GM23248 (cell line): Measurements from ENCODE around the gene MNT. TPM values are rescaled to one million over a fixed set of nuclear protein-coding genes. Genes with fewer than 3 reads are reported as not detected.
"Not testable (repeated sequence)": the region's sequence is repeated elsewhere in the genome, so short reads cannot be mapped to it uniquely, and the experiment has no call there.

ENCODE experiments used
- DNase-seq: peaks from one replicate; pipeline ENCODE4 v3.0.0-alpha.2; 2015
- H2AFZ ChIP-seq: fragments of 200-600 bp; sonication (generic); 2 replicates; pipeline ENCODE4 v1.6.1; 2016; ENCODE audit warnings: antibody characterized with exemption
- H3F3A ChIP-seq: fragments of 200-600 bp; sonication (generic); 2 replicates; pipeline ENCODE4 v1.6.1; 2016; ENCODE audit warnings: mild to moderate bottlenecking, antibody characterized with exemption, mixed run types; ENCODE audit not compliant: insufficient read depth
- H3K27ac ChIP-seq: fragments of 200-600 bp; sonication (generic); 2 replicates; pipeline ENCODE4 v1.5.1; 2016; ENCODE audit warnings: mild to moderate bottlenecking
- H3K27me3 ChIP-seq: fragments of 200-600 bp; sonication (generic); replicated peaks from 2 replicates; pipeline ENCODE4 v1.6.1; 2016; ENCODE audit warnings: mild to moderate bottlenecking; ENCODE audit not compliant: insufficient read depth
- H3K36me3 ChIP-seq: fragments of 200-600 bp; sonication (generic); 2 replicates; pipeline ENCODE4 v1.6.1; 2016; ENCODE audit warnings: low read depth, mild to moderate bottlenecking
- H3K4me1 ChIP-seq: fragments of 200-600 bp; sonication (generic); 2 replicates; pipeline ENCODE4 v1.6.1; 2016; ENCODE audit warnings: mild to moderate bottlenecking; ENCODE audit not compliant: insufficient read depth
- H3K4me2 ChIP-seq: fragments of 200-600 bp; sonication (generic); one replicate; pipeline ENCODE4 v1.6.1; 2016; ENCODE audit warnings: mild to moderate bottlenecking; ENCODE audit not compliant: unreplicated experiment
- H3K4me3 ChIP-seq: fragments of 200-600 bp; sonication (generic); 2 replicates; pipeline ENCODE4 v1.5.1; 2016; ENCODE audit warnings: mild to moderate bottlenecking
- H3K79me2 ChIP-seq: fragments of 200-600 bp; sonication (generic); 2 replicates; pipeline ENCODE4 v1.6.1; 2016; ENCODE audit warnings: mild to moderate bottlenecking; ENCODE audit not compliant: insufficient read depth
- H3K9ac ChIP-seq: fragments of 200-600 bp; sonication (generic); 2 replicates; pipeline ENCODE4 v1.6.1; 2016; ENCODE audit warnings: mild to moderate bottlenecking
- H3K9me2 ChIP-seq: fragments of 200-600 bp; sonication (generic); 2 replicates; pipeline ENCODE4 v1.6.1; 2016; ENCODE audit warnings: mixed run types, mild to moderate bottlenecking, moderate library complexity; ENCODE audit not compliant: insufficient read depth
- H3K9me3 ChIP-seq: fragments of 200-600 bp; sonication (generic); one replicate; pipeline ENCODE4 v1.6.1; 2017; ENCODE audit warnings: low read depth
- H4K20me1 ChIP-seq: fragments of 200-600 bp; sonication (generic); 2 replicates; pipeline ENCODE4 v1.6.0; 2016; ENCODE audit not compliant: insufficient read depth
- EZH2 ChIP-seq: fragments of 200-600 bp; sonication (generic); IDR thresholded peaks from 2 replicates; pipeline ENCODE4 v1.6.1; 2018; ENCODE audit warnings: antibody characterized with exemption, mild to moderate bottlenecking; ENCODE audit not compliant: insufficient read depth, poor library complexity, severe bottlenecking
- EZH2phosphoT487 ChIP-seq: fragments of 200-600 bp; sonication (generic); IDR thresholded peaks from 2 replicates; pipeline ENCODE4 v1.6.1; 2018; ENCODE audit warnings: antibody characterized with exemption, moderate library complexity, mild to moderate bottlenecking, low read depth; ENCODE audit not compliant: insufficient read depth
- WGBS, 2 experiments: methylation state at CpG; one replicate each; pipeline ENCODE4 v1.1.6; 2015 to 2017; ENCODE audit warnings: low lambda C conversion rate in 2 of 2, low coverage in 1 of 2; ENCODE audit errors: missing lambda C conversion rate in 2 of 2; 5-methylcytosine and 5-hydroxymethylcytosine counted together
- in situ Hi-C: fragments of 300-500 bp; cut with MboI; formaldehyde crosslinking; loops from 2 replicates; pipeline ENCODE4 v1.15.0; 2020
- polyA plus RNA-seq: library from polyadenylated mRNA; unstranded; fragments of >200 nt; fragmentation: Nextera tagmentation; extraction: Ambion mirVana; gene quantifications from 2 replicates; pipeline ENCODE4 v1.2.1, GENCODE V29; 2016
- total RNA-seq: library from RNA; depleted of rRNA; stranded (reverse); fragments of >200 nt; shearing (Covaris generic); gene quantifications from 2 replicates; pipeline ENCODE4 v1.2.3, GENCODE V29; 2014

The MNT gene
- total and polyA plus RNA-seq, 2 experiments from 2014 or later, result 6.2 TPM

GRCh38 chr17:2445638-2446037 is 44.8 kb upstream of the MNT start:
- in situ Hi-C loops, result no loop called here
- Histone ChIP-seq H3F3A (peaks cover 7% of the 10 kb centered on the region; the same call in 1 of the 2 replicates), H3K79me2 (no peaks in the 10 kb centered on the region), H3K4me1 (no peaks in the 10 kb centered on the region), H3K4me3 (no peak overlapping the region), H3K27ac (no peak overlapping the region), H3K9me2 (no peaks in the 10 kb centered on the region), H3K27me3 (no peaks in the 10 kb centered on the region), H3K36me3 (0 out of 2 replicates have a peak, but pooled peaks cover under 1% of the 10 kb centered on the region), H3K4me2 (no peak overlapping the region), H4K20me1 (no peaks in the 10 kb centered on the region), H3K9me3 (no peaks in the 10 kb centered on the region), H2AFZ (no peak overlapping the region), H3K9ac (no peak overlapping the region)
- WGBS, 2 experiments, result 88 to 91% methylated on average over 1 of the region's 1 CpG
- TF ChIP-seq EZH2phosphoT487 (no peak), EZH2 (no peak)
- DNase-seq, result no peak

- WGBS, 2 experiments, result 95% methylated on average over 8 of the region's 8 CpGs
- DNase-seq, result peak; percentile 22
- H3K9ac ChIP-seq, result no peak overlapping the region
- H3K9me3 ChIP-seq, result no peaks in the 10 kb centered on the region
- TF ChIP-seq EZH2phosphoT487, result no peak
- TF ChIP-seq EZH2, result no peak
- no peak overlapping the region for H2AFZ ChIP-seq
- in situ Hi-C loops, result no loop called here
- H3F3A ChIP-seq, result peaks cover 7% of the 10 kb centered on the region; the same call in 1 of the 2 replicates
- no peaks in the 10 kb centered on the region for H4K20me1 ChIP-seq
- H3K4me1 ChIP-seq, result no peaks in the 10 kb centered on the region; the same call in 1 of the 2 replicates
- H3K27ac ChIP-seq, result no peak overlapping the region
- no peaks in the 10 kb centered on the region for H3K9me2 ChIP-seq
- H3K4me2 ChIP-seq, result no peak overlapping the region
- 0 out of 2 replicates have a peak, but pooled peaks cover 3% of the 10 kb centered on the region for H3K36me3 ChIP-seq
- no peak overlapping the region for H3K4me3 ChIP-seq
- no peaks in the 10 kb centered on the region for H3K79me2 ChIP-seq
- no peaks in the 10 kb centered on the region for H3K27me3 ChIP-seq
These were observed 43.5 kb upstream of the MNT start for GRCh38 chr17:2444382-2444781.

GRCh38 chr17:2442166-2442565 is 41.3 kb upstream of the MNT start:
- Histone ChIP-seq H3K36me3 (0 out of 2 replicates have a peak, but pooled peaks cover 3% of the 10 kb centered on the region), H3K4me1 (no peaks in the 10 kb centered on the region; the same call in 1 of the 2 replicates), H3K9me2 (no peaks in the 10 kb centered on the region), H3F3A (peaks cover 7% of the 10 kb centered on the region; the same call in 1 of the 2 replicates), H3K4me3 (no peak overlapping the region), H3K27ac (no peak overlapping the region), H3K9me3 (no peaks in the 10 kb centered on the region), H3K4me2 (no peak overlapping the region), H3K9ac (no peak overlapping the region), H3K79me2 (no peaks in the 10 kb centered on the region), H4K20me1 (no peaks in the 10 kb centered on the region), H2AFZ (no peak overlapping the region), H3K27me3 (no peaks in the 10 kb centered on the region)
- TF ChIP-seq EZH2 (no peak), EZH2phosphoT487 (no peak)
- 39 to 41% methylated on average over 3 of the region's 3 CpGs for WGBS, 2 experiments
- in situ Hi-C loops, result no loop called here
- DNase-seq, result no peak

- no peaks in the 10 kb centered on the region for H3K27me3 ChIP-seq
- no peak overlapping the region for H3K4me3 ChIP-seq
- no peaks in the 10 kb centered on the region for H3K9me2 ChIP-seq
- no peaks in the 10 kb centered on the region; the same call in 1 of the 2 replicates for H3K4me1 ChIP-seq
- whole genome bisulfite sequencing, 2 experiments, result 98 to 99% methylated on average over 4 of the region's 4 CpGs
- in situ Hi-C loops, result no loop called here
- no peak overlapping the region for H3K27ac ChIP-seq
- H4K20me1 ChIP-seq, result no peaks in the 10 kb centered on the region
- peaks cover 7% of the 10 kb centered on the region; the same call in 1 of the 2 replicates for H3F3A ChIP-seq
- DNase-seq, result no peak
- no peaks in the 10 kb centered on the region for H3K9me3 ChIP-seq
- no peak overlapping the region for H3K4me2 ChIP-seq
- H3K79me2 ChIP-seq, result no peaks in the 10 kb centered on the region
- no peak for TF ChIP-seq EZH2phosphoT487
- no peak for TF ChIP-seq EZH2
- no peak overlapping the region for H2AFZ ChIP-seq
- no peak overlapping the region for H3K9ac ChIP-seq
- 0 out of 2 replicates have a peak, but pooled peaks cover 3% of the 10 kb centered on the region for H3K36me3 ChIP-seq
These were observed 40.1 kb upstream of the MNT start for GRCh38 chr17:2440930-2441329.

- peak; percentile 65 for DNase-seq
These were observed 39.1 kb upstream of the MNT start for GRCh38 chr17:2439997-2440396.

More at GRCh38 chr17:2439997-2440396, 39.1 kb upstream of the MNT start:
- peaks cover 10% of the 10 kb centered on the region; the same call in 1 of the 2 replicates for H3F3A ChIP-seq
- H3K4me1 ChIP-seq, H3K9me2 ChIP-seq, H2AFZ ChIP-seq, H3K4me2 ChIP-seq, H3K4me3 ChIP-seq, in situ Hi-C loops, H3K9ac ChIP-seq, H3K9me3 ChIP-seq, H3K79me2 ChIP-seq, H3K36me3 ChIP-seq, H4K20me1 ChIP-seq, H3K27me3 ChIP-seq, H3K27ac ChIP-seq: not testable (repeated sequence)
- 88 to 96% methylated on average over 6 of the region's 6 CpGs for WGBS, 2 experiments
